Gastroesophageal sphincter (tissue), 4 donors: ENCODE measurements around the gene MGST2. TPM values are rescaled to one million over a fixed set of nuclear protein-coding genes. Genes with fewer than 3 reads are reported as not detected.

ENCODE experiments used
- ATAC-seq: fragments of 150-250 bp; one replicate; pipeline ENCODE4 v1.9.1; 2016; ENCODE audit warnings: mild to moderate bottlenecking, moderate library complexity
- H3K27ac ChIP-seq, 4 donors: fragments of 200-600 bp; sonication (generic) in 3 of 4; 1 replicate in 3 of 4; 2 replicates in 1 of 4; pipeline ENCODE4 v1.5.1; 2016 to 2019
- H3K27me3 ChIP-seq: fragments of 200-600 bp; sonication (generic); one replicate; pipeline ENCODE4 v1.5.1; 2019
- H3K36me3 ChIP-seq, 2 donors: fragments of 200-600 bp; sonication (generic); one replicate each; pipeline ENCODE4 v1.5.1; 2019; ENCODE audit warnings: control low read depth in 1 of 2
- H3K4me1 ChIP-seq, 3 donors: fragments of 200-600 bp; sonication (generic); 1 replicate in 2 of 3; 2 replicates in 1 of 3; pipeline ENCODE4 v1.5.1; 2016 to 2019; ENCODE audit warnings: control low read depth in 2 of 3
- H3K4me3 ChIP-seq, 2 donors: fragments of 200-600 bp; sonication (generic); one replicate each; pipeline ENCODE4 v1.5.1; 2019; ENCODE audit warnings: mild to moderate bottlenecking in 1 of 2, moderate library complexity in 1 of 2
- H3K9me3 ChIP-seq, 3 donors: fragments of 200-600 bp; sonication (generic); one replicate each; pipeline ENCODE4 v1.5.1; 2017 to 2019; ENCODE audit warnings: control low read depth in 2 of 3
- CTCF ChIP-seq, 4 experiments: fragments of 200-600 bp in 2 of 4; fragments of 450-650 bp in 2 of 4; sonication (generic) in 1 of 4; IDR thresholded peaks; one replicate each; pipeline ENCODE4 v1.5.1; 2017 to 2019; ENCODE audit warnings: antibody characterized with exemption in 4 of 4, mild to moderate bottlenecking in 2 of 4, moderate library complexity in 2 of 4
- EP300 ChIP-seq: sonication (generic); formaldehyde crosslinking; IDR thresholded peaks from one replicate; pipeline ENCODE4 v1.6.1; 2017; ENCODE audit warnings: antibody characterized with exemption, mild to moderate bottlenecking
- POLR2A ChIP-seq, 2 donors: fragments of 450-650 bp; IDR thresholded peaks; one replicate each; pipeline ENCODE4 v1.6.1; 2017; ENCODE audit warnings: antibody characterized with exemption in 2 of 2, mild to moderate bottlenecking in 2 of 2, moderate library complexity in 1 of 2
- POLR2AphosphoS5 ChIP-seq: sonication (generic); formaldehyde crosslinking; IDR thresholded peaks from one replicate; pipeline ENCODE4 v1.6.1; 2017; ENCODE audit warnings: antibody characterized with exemption
- WGBS, 2 donors: methylation state at CpG; one replicate each; pipeline ENCODE4 v1.1.5; 2018; ENCODE audit warnings: low coverage in 1 of 2; 5-methylcytosine and 5-hydroxymethylcytosine counted together
- total RNA-seq, 4 donors: library from RNA; depleted of rRNA; stranded (reverse); fragments of >200 nt; gene quantifications; one replicate each; pipeline ENCODE4 v1.1.0, GENCODE V29; 2016

MGST2 gene
- total RNA-seq, 4 donors from 2014 or later: 26.5 to 53.9 (median 38.5) TPM

- peaks cover 0 to 4% (median 0%) of the 10 kb centered on the region in 3 donors for H3K4me1 ChIP-seq
- no peak overlapping the region for H3K27ac ChIP-seq
- H3K27me3 ChIP-seq: no peaks in the 10 kb centered on the region
- peaks cover 3 to 24% of the 10 kb centered on the region in 2 donors for H3K36me3 ChIP-seq
- ATAC-seq: no peak
- 84 to 85% methylated on average over 3 to 4 of the region's 4 CpGs for WGBS, 2 donors
- no peak overlapping the region for H3K4me3 ChIP-seq
- H3K9me3 ChIP-seq: no peaks in the 10 kb centered on the region
- no peak for TF ChIP-seq CTCF (IDR thresholded peaks at IDR 0.05)
- TF ChIP-seq EP300: no peak
- no peak for TF ChIP-seq POLR2A (IDR thresholded peaks at IDR 0.05)
- TF ChIP-seq POLR2AphosphoS5: no peak
Measured at GRCh38 chr4:139676913-139677585, 11.4 kb downstream of the MGST2 start.

- Histone ChIP-seq H3K36me3 (peaks cover 3 to 31% of the 10 kb centered on the region in 2 donors), H3K9me3 (no peaks in the 10 kb centered on the region), H3K27me3 (no peaks in the 10 kb centered on the region), H3K4me1 (peaks cover 7 to 40% (median 11%) of the 10 kb centered on the region in 3 donors), H3K4me3 (no peak overlapping the region), H3K27ac (peak overlapping the region in 1 of 4 donors; percentile 7)
- TF ChIP-seq POLR2AphosphoS5 (no peak), EP300 (no peak)
- WGBS, 2 donors: 50 to 78% methylated on average over 1 to 2 of the region's 2 CpGs
- no peak for ATAC-seq
Measured at GRCh38 chr4:139682309-139682708, 16.7 kb downstream of the MGST2 start.

- Histone ChIP-seq H3K27ac (peak overlapping the region in 2 of 4 donors; percentile 7 to 33), H3K9me3 (no peaks in the 10 kb centered on the region), H3K4me1 (peaks cover 7 to 44% (median 11%) of the 10 kb centered on the region in 3 donors), H3K36me3 (peaks cover 3 to 31% of the 10 kb centered on the region in 2 donors), H3K4me3 (no peak overlapping the region), H3K27me3 (no peaks in the 10 kb centered on the region)
- WGBS, 2 donors: 11 to 27% methylated on average over 5 to 6 of the region's 6 CpGs
- TF ChIP-seq POLR2AphosphoS5 (no peak), CTCF (IDR thresholded peaks at IDR 0.05) (no peak), EP300 (no peak), POLR2A (IDR thresholded peaks at IDR 0.05) (no peak)
- no peak for ATAC-seq
Measured at GRCh38 chr4:139682741-139683151, 17.1 kb downstream of the MGST2 start.

- Histone ChIP-seq H3K36me3 (peaks cover 0 to 18% of the 10 kb centered on the region in 2 donors), H3K27ac (no peak overlapping the region), H3K4me3 (no peak overlapping the region), H3K27me3 (no peaks in the 10 kb centered on the region), H3K4me1 (peaks cover 7 to 44% (median 11%) of the 10 kb centered on the region in 3 donors), H3K9me3 (no peaks in the 10 kb centered on the region)
- no peak for TF ChIP-seq CTCF (IDR thresholded peaks at IDR 0.05)
- TF ChIP-seq POLR2A (IDR thresholded peaks at IDR 0.05): no peak
- no peak for TF ChIP-seq EP300
- no peak for TF ChIP-seq POLR2AphosphoS5
- 86 to 88% methylated on average over 1 of the region's 1 CpG for WGBS, 2 donors
- no peak for ATAC-seq
Measured at GRCh38 chr4:139684351-139684750, 18.7 kb downstream of the MGST2 start.

GRCh38 chr4:139685180-139685579 is 19.6 kb downstream of the MGST2 start:
- H3K9me3 ChIP-seq: no peaks in the 10 kb centered on the region
- ATAC-seq: no peak
- no peaks in the 10 kb centered on the region for H3K27me3 ChIP-seq
- TF ChIP-seq POLR2A (IDR thresholded peaks at IDR 0.05) (no peak), POLR2AphosphoS5 (no peak)
- 77% methylated on average over 4 of the region's 5 CpGs; no CpG with 5 or more reads in 1 of the 2 donors for WGBS, 2 donors
- H3K36me3 ChIP-seq: peaks cover 0 to 10% of the 10 kb centered on the region in 2 donors
- H3K27ac ChIP-seq: no peak overlapping the region
- H3K4me3 ChIP-seq: no peak overlapping the region
- H3K4me1 ChIP-seq: peaks cover 7 to 44% (median 11%) of the 10 kb centered on the region in 3 donors

GRCh38 chr4:139686130-139686529 is 20.5 kb downstream of the MGST2 start:
- no peak for ATAC-seq
- TF ChIP-seq CTCF (IDR thresholded peaks at IDR 0.05): no peak
- Histone ChIP-seq H3K27ac (peak overlapping the region in 1 of 4 donors; percentile 56), H3K27me3 (no peaks in the 10 kb centered on the region), H3K4me3 (no peak overlapping the region), H3K9me3 (no peaks in the 10 kb centered on the region), H3K36me3 (peaks cover 0 to 7% of the 10 kb centered on the region in 2 donors), H3K4me1 (peaks cover 7 to 44% (median 11%) of the 10 kb centered on the region in 3 donors)
- 33 to 60% methylated on average over 1 of the region's 1 CpG for WGBS, 2 donors
